ENCODE data around the gene WNT4.

GRCh38 chr1:22104865-22105437 lies 37.9 kb downstream of the WNT4 start:
- TF ChIP-seq, protein P1, sequence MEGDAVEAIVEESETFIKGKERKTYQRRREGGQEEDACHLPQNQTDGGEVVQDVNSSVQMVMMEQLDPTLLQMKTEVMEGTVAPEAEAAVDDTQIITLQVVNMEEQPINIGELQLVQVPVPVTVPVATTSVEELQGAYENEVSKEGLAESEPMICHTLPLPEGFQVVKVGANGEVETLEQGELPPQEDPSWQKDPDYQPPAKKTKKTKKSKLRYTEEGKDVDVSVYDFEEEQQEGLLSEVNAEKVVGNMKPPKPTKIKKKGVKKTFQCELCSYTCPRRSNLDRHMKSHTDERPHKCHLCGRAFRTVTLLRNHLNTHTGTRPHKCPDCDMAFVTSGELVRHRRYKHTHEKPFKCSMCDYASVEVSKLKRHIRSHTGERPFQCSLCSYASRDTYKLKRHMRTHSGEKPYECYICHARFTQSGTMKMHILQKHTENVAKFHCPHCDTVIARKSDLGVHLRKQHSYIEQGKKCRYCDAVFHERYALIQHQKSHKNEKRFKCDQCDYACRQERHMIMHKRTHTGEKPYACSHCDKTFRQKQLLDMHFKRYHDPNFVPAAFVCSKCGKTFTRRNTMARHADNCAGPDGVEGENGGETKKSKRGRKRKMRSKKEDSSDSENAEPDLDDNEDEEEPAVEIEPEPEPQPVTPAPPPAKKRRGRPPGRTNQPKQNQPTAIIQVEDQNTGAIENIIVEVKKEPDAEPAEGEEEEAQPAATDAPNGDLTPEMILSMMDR (IDR thresholded peaks at IDR 0.05) = no peak
- TF ChIP-seq HDAC2 (IDR thresholded peaks at IDR 0.05) = no peak

All from A549 (cell line).